ENCODE results near the gene KANSL1.

DNA sequence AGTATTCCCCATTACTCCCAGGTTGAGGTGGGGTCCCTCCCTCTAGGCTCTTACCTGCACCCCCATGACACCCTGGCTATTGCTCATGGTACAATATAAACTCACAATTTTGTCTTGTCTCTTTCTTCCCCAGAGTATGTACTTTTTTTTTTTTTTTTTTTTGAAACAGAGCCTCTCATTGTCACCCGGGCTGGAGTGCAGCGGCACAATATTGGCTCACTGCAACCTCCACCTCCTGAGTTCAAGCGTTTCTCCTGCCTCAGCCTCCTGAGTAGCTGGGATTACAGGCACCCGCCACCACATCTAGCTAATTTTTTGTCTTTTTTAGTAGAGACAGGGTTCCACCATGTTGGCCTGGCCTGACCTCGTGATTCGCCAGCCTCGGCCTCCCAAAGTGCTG lies 8.5 kb downstream of the KANSL1 start:
- no peak for TF ChIP-seq POLR2A (IDR thresholded peaks at IDR 0.05)
- TF ChIP-seq POLR2AphosphoS5 (IDR thresholded peaks at IDR 0.05) = no peak
- TF ChIP-seq, protein P1, sequence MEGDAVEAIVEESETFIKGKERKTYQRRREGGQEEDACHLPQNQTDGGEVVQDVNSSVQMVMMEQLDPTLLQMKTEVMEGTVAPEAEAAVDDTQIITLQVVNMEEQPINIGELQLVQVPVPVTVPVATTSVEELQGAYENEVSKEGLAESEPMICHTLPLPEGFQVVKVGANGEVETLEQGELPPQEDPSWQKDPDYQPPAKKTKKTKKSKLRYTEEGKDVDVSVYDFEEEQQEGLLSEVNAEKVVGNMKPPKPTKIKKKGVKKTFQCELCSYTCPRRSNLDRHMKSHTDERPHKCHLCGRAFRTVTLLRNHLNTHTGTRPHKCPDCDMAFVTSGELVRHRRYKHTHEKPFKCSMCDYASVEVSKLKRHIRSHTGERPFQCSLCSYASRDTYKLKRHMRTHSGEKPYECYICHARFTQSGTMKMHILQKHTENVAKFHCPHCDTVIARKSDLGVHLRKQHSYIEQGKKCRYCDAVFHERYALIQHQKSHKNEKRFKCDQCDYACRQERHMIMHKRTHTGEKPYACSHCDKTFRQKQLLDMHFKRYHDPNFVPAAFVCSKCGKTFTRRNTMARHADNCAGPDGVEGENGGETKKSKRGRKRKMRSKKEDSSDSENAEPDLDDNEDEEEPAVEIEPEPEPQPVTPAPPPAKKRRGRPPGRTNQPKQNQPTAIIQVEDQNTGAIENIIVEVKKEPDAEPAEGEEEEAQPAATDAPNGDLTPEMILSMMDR (IDR thresholded peaks at IDR 0.05) = no peak
